Measurements from ENCODE around the gene OTOP3. TPM values are rescaled to one million over a fixed set of nuclear protein-coding genes. Genes with fewer than 3 reads are reported as not detected.

Gene OTOP3
- total and polyA plus RNA-seq, 2 of the 4 experiments (the other 2 are of a cell fraction), result not detected

DNA sequence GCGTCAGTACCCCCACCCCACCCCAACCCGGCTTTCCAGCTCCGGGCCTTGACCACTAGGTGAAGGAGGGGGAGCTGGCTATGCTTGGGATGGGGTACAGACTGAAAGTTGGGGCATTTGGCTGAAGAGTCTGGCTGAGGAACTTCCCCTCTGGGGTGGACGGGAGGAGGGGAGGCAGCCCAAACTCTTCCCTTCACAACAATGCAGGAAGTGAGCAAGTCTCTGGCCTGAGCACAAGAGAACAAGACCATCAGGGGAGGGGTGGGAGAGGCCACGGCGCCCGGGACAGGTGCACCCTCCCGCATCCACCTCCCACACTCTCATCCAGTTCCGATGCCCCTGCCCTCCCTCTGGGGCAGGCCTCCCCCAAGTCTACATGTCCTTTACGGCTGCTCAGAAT is 18.3 kb upstream of the OTOP3 start:
- no peaks in the 10 kb centered on the region for H3K9me1 ChIP-seq (ENCODE audit: insufficient read depth, low read length)
- peaks cover 48% of the 10 kb centered on the region for H3K27me3 ChIP-seq (ENCODE audit: control insufficient read depth, insufficient read depth, low read length)
- H3K4ac ChIP-seq (ENCODE audit: low read depth, low read length), result no peak overlapping the region
- H3K4me3 ChIP-seq (ENCODE audit: insufficient read depth, low read depth, low read length), result no peak overlapping the region
- H4K8ac ChIP-seq (ENCODE audit: low read depth in 2 of 2, low read length in 2 of 2), result no peak overlapping the region
- no peak overlapping the region for H2AK5ac ChIP-seq (ENCODE audit: low read depth, low read length)
- H3K27ac ChIP-seq (ENCODE audit: insufficient read depth, low read length), result no peak overlapping the region
- no peak overlapping the region for H4K5ac ChIP-seq (ENCODE audit: low read depth, low read length)
- no peak overlapping the region for H3K56ac ChIP-seq (ENCODE audit: extremely low read depth, insufficient read depth, low read length)
- no peak overlapping the region for H3K9ac ChIP-seq (ENCODE audit: low read depth, low read length)
- no peak for DNase-seq
- ChIA-PET POLR2A (ENCODE audit: unreplicated experiment) (no interaction called here), CTCF (no interaction called here)
- H2AFZ ChIP-seq (replicated peaks; ENCODE audit: low read length, poor library complexity), result no peak overlapping the region
- no peaks in the 10 kb centered on the region for H3K36me3 ChIP-seq (ENCODE audit: control insufficient read depth, insufficient read depth, low read length)
- dilution Hi-C loops (cut with HindIII; ENCODE audit: low sequenced_read_pairs, unreplicated experiment), result no loop called here
- intact Hi-C loops (cut with micrococcal nuclease), result no loop called here
- H2BK5ac ChIP-seq (ENCODE audit: low read depth, low read length, poor library complexity, severe bottlenecking), result no peak overlapping the region
- no peak overlapping the region for H4K91ac ChIP-seq (ENCODE audit: insufficient read depth, low read depth, low read length)
- no peak overlapping the region for H3K4me2 ChIP-seq (ENCODE audit: low read depth, low read length)
- no peaks in the 10 kb centered on the region for H4K20me1 ChIP-seq (ENCODE audit: insufficient read depth, low read length)
- no TSS peak for BruUV-seq (replicated peaks)
- H3K79me1 ChIP-seq (ENCODE audit: low read depth in 1 of 2, low read length in 2 of 2), result no peaks in the 10 kb centered on the region
- no peak overlapping the region for H2BK20ac ChIP-seq (ENCODE audit: low read depth, low read length)
- H3K18ac ChIP-seq (ENCODE audit: low read depth, low read length), result no peak overlapping the region
- no peaks in the 10 kb centered on the region for H3K9me3 ChIP-seq (ENCODE audit: control insufficient read depth, insufficient read depth, low read length)
- H2BK15ac ChIP-seq (ENCODE audit: low read depth, low read length), result no peak overlapping the region
- H2BK120ac ChIP-seq (ENCODE audit: low read depth, low read length), result no peak overlapping the region
- H3K23ac ChIP-seq (ENCODE audit: low read depth, low read length), result no peak overlapping the region
- H2AK9ac ChIP-seq (replicated peaks; ENCODE audit: low read depth, low read length, poor library complexity), result no peak overlapping the region
- 73% methylated on average over 3 of the region's 10 CpGs; no CpG with 5 or more reads in 1 of the 2 experiments for WGBS, 2 experiments (ENCODE audit: extremely low coverage in 2 of 2, insufficient read length in 1 of 2)
- H3K14ac ChIP-seq (replicated peaks; ENCODE audit: low read depth, low read length), result no peak overlapping the region
- no peaks in the 10 kb centered on the region for H3K4me1 ChIP-seq (ENCODE audit: control insufficient read depth, insufficient read depth, low read length)
- TF ChIP-seq CEBPB (IDR thresholded peaks at IDR 0.05; ENCODE audit: low read depth, low read length), result no peak
- TF ChIP-seq SMC3 (IDR thresholded peaks at IDR 0.05; ENCODE audit: low read depth, low read length), result no peak
- TF ChIP-seq CHD1 (IDR thresholded peaks at IDR 0.05; ENCODE audit: low read depth, low read length), result no peak
- TF ChIP-seq RFX5 (IDR thresholded peaks at IDR 0.05; ENCODE audit: low read depth, low read length), result no peak
- TF ChIP-seq NFE2L2 (IDR thresholded peaks at IDR 0.05; ENCODE audit: low read depth, low read length), result no peak
- TF ChIP-seq RCOR1 (IDR thresholded peaks at IDR 0.05; ENCODE audit: insufficient replicate concordance, low read length), result no peak
- TF ChIP-seq MXI1 (IDR thresholded peaks at IDR 0.05; ENCODE audit: borderline replicate concordance, low read depth, low read length), result no peak
- no peak for TF ChIP-seq BHLHE40 (IDR thresholded peaks at IDR 0.05; ENCODE audit: low read depth, low read length)
- no peak for ATAC-seq (ENCODE audit: low read depth)
- in situ Hi-C loops (cut with MboI; ENCODE audit: low sequenced_read_pairs), result no loop called here
